ENCODE data around the gene OR2A12.

DNA sequence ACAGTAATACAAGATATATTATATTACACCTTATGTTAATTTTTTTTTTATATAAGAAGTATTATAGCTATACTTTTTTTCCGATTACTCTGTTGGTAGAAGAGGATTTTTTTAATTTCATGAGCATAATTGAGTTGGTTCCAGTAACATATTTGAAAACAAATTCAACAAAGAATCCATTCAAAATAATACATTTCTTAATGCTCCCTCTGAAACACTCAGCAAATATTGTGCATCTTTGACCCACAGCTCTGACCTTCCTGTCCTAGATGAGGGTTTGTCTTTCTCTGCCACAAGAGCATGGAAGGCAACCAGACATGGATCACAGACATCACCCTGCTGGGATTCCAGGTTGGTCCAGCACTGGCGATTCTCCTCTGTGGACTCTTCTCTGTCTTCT lies 23.2 kb downstream of the OR2A12 start, which contains the start of gene OR2A2:
- TF ChIP-seq, protein P1, sequence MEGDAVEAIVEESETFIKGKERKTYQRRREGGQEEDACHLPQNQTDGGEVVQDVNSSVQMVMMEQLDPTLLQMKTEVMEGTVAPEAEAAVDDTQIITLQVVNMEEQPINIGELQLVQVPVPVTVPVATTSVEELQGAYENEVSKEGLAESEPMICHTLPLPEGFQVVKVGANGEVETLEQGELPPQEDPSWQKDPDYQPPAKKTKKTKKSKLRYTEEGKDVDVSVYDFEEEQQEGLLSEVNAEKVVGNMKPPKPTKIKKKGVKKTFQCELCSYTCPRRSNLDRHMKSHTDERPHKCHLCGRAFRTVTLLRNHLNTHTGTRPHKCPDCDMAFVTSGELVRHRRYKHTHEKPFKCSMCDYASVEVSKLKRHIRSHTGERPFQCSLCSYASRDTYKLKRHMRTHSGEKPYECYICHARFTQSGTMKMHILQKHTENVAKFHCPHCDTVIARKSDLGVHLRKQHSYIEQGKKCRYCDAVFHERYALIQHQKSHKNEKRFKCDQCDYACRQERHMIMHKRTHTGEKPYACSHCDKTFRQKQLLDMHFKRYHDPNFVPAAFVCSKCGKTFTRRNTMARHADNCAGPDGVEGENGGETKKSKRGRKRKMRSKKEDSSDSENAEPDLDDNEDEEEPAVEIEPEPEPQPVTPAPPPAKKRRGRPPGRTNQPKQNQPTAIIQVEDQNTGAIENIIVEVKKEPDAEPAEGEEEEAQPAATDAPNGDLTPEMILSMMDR (IDR thresholded peaks at IDR 0.05; ENCODE audit: low read length): no peak
- TF ChIP-seq EZH2phosphoT487 (IDR thresholded peaks at IDR 0.05; ENCODE audit: low read length) (no peak), EZH2 (optimal IDR thresholded peaks at IDR 0.05; ENCODE audit: low read depth, low read length) (no peak)
